GM18517 (cell line): ENCODE measurements around the gene TRMT61A.

Source experiments
- ATAC-seq: cut with Tn5 transposase; IDR thresholded peaks from one replicate; pipeline ENCODE4 v1.9.1; 2021; ENCODE audit warnings: mild to moderate bottlenecking, moderate library complexity; ENCODE audit not compliant: unreplicated experiment

Gene TRMT61A

GRCh38 chr14:103545915-103546651 is 17.1 kb downstream of the TRMT61A start:
- ATAC-seq = no peak

- no peak for ATAC-seq
Measured at GRCh38 chr14:103546652-103547454, 17.9 kb downstream of the TRMT61A start.

GRCh38 chr14:103547455-103547940 is 18.5 kb downstream of the TRMT61A start:
- no peak for ATAC-seq

- ATAC-seq = no peak
Measured at GRCh38 chr14:103547941-103548462, 19.0 kb downstream of the TRMT61A start.

GRCh38 chr14:103548463-103549351 is 19.7 kb downstream of the TRMT61A start:
- no peak for ATAC-seq

- no peak for ATAC-seq
Measured at GRCh38 chr14:103549361-103550311, 20.6 kb downstream of the TRMT61A start.

- no peak for ATAC-seq
Measured at GRCh38 chr14:103550451-103551337, 21.7 kb downstream of the TRMT61A start.

GRCh38 chr14:103551338-103551762 is 22.4 kb downstream of the TRMT61A start:
- no peak for ATAC-seq

- no peak for ATAC-seq
Measured at GRCh38 chr14:103552011-103552845, 23.2 kb downstream of the TRMT61A start.

- no peak for ATAC-seq
Measured at GRCh38 chr14:103552846-103553210, 23.8 kb downstream of the TRMT61A start.

- ATAC-seq = no peak
Measured at GRCh38 chr14:103555559-103556337, 26.8 kb downstream of the TRMT61A start.

- no peak for ATAC-seq
Measured at GRCh38 chr14:103556946-103557758, 28.2 kb downstream of the TRMT61A start.

- no peak for ATAC-seq
Measured at GRCh38 chr14:103558071-103558882, 29.3 kb downstream of the TRMT61A start.

GRCh38 chr14:103559766-103560165 is 30.8 kb downstream of the TRMT61A start:
- ATAC-seq = no peak

- no peak for ATAC-seq
Measured at GRCh38 chr14:103560691-103561090, 31.7 kb downstream of the TRMT61A start.
